Activated CD4-positive, alpha-beta T cell treated with anti-CD3 and anti-CD28 coated beads, Interleukin-2, amount 10 ng/mL, durations not matched to agents 24 days and 14 days (primary cell): ENCODE data around the gene LCTL. TPM values are rescaled to one million over a fixed set of nuclear protein-coding genes. Genes with fewer than 3 reads are reported as not detected.
"Not testable (repeated sequence)": the region's sequence is repeated elsewhere in the genome, so short reads cannot be mapped to it uniquely, and the experiment has no call there.

Source experiments
- DNase-seq: peaks from one replicate; pipeline ENCODE4 v3.0.0; 2022
- H3K27ac Mint-ChIP-seq: one replicate; pipeline ENCODE4 v1.8.0; 2022; ENCODE audit warnings: mild to moderate bottlenecking, mixed read lengths
- H3K27me3 Mint-ChIP-seq: one replicate; pipeline ENCODE4 v1.8.0; 2022; ENCODE audit warnings: mixed read lengths
- H3K36me3 Mint-ChIP-seq: one replicate; pipeline ENCODE4 v1.8.0; 2022; ENCODE audit warnings: low read depth, mild to moderate bottlenecking, mixed read lengths
- H3K4me1 Mint-ChIP-seq: one replicate; pipeline ENCODE4 v1.8.0; 2021; ENCODE audit warnings: mixed read lengths
- H3K4me3 Mint-ChIP-seq: one replicate; pipeline ENCODE4 v1.8.0; 2022; ENCODE audit warnings: mild to moderate bottlenecking, moderate library complexity, mixed read lengths
- H3K9me3 Mint-ChIP-seq: one replicate; pipeline ENCODE4 v1.8.0; 2021; ENCODE audit warnings: mixed read lengths
- intact Hi-C: fragments of 100-400 bp; cut with micrococcal nuclease; formaldehyde crosslinking; loops from one replicate; pipeline ENCODE4 v1.15.1; 2023
- total RNA-seq: library from RNA; stranded (reverse); gene quantifications from 2 replicates; pipeline ENCODE4 v1.2.3, GENCODE V29; 2022

Gene LCTL
- total RNA-seq, 1 donor from 2014 or later, result not detected

GRCh38 chr15:66508293-66508883, 57.4 kb downstream of the LCTL start:
- Mint-ChIP-seq H3K9me3 (no peaks in the 10 kb centered on the region), H3K4me3 (no peak overlapping the region), H3K27me3 (no peaks in the 10 kb centered on the region), H3K4me1 (peaks cover 26% of the 10 kb centered on the region), H3K36me3 (peaks cover 24% of the 10 kb centered on the region), H3K27ac (no peak overlapping the region)
- intact Hi-C loops, result loop anchor here (10.0 kb wide), 1 partner anchor 1766 kb away; the partner anchor contains the start of gene FEM1B
- no peak for DNase-seq

GRCh38 chr15:66505818-66506217, 60.0 kb downstream of the LCTL start:
- Mint-ChIP-seq H3K4me3 (peak overlapping the region; percentile 92), H3K4me1 (peaks cover 42% of the 10 kb centered on the region), H3K36me3 (peaks cover 49% of the 10 kb centered on the region), H3K27me3 (no peaks in the 10 kb centered on the region), H3K9me3 (no peaks in the 10 kb centered on the region), H3K27ac (peak overlapping the region; percentile 98)
- DNase-seq, result no peak
- intact Hi-C loops, result loop anchor here (1.0 to 10.0 kb wide), 4 partner anchors 119 to 1769 kb away; partner anchors contain the start of genes FEM1B, MAP2K1, SMAD6 and TIPIN

DNA sequence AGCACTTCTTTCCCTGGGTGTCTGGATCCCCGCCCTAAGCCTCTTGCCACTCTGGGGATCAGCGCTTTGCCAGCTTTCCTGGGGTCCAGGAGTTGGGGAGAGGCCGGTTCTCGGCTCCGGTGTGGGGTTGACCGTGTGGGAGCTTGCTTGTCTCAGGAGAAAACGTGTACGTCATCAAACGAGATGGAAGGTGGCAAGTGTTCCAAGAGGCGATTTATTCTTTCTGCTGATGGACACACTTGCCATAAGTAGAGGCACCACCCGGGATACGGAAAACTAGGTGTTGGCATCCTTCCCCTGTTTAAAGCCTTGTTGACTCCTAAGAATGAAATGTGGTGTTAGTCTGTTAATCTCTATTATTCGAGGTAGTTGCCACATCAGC, 60.4 kb downstream of the LCTL start:
- intact Hi-C loops, result loop anchor here (1.0 to 10.0 kb wide), 4 partner anchors 119 to 1769 kb away; partner anchors contain the start of genes FEM1B, MAP2K1, SMAD6 and TIPIN
- Mint-ChIP-seq H3K36me3 (peaks cover 50% of the 10 kb centered on the region), H3K4me1 (peaks cover 42% of the 10 kb centered on the region), H3K27ac (peak overlapping the region; percentile 98), H3K4me3 (peak overlapping the region; percentile 92), H3K27me3 (no peaks in the 10 kb centered on the region), H3K9me3 (no peaks in the 10 kb centered on the region)
- DNase-seq, result no peak

DNA sequence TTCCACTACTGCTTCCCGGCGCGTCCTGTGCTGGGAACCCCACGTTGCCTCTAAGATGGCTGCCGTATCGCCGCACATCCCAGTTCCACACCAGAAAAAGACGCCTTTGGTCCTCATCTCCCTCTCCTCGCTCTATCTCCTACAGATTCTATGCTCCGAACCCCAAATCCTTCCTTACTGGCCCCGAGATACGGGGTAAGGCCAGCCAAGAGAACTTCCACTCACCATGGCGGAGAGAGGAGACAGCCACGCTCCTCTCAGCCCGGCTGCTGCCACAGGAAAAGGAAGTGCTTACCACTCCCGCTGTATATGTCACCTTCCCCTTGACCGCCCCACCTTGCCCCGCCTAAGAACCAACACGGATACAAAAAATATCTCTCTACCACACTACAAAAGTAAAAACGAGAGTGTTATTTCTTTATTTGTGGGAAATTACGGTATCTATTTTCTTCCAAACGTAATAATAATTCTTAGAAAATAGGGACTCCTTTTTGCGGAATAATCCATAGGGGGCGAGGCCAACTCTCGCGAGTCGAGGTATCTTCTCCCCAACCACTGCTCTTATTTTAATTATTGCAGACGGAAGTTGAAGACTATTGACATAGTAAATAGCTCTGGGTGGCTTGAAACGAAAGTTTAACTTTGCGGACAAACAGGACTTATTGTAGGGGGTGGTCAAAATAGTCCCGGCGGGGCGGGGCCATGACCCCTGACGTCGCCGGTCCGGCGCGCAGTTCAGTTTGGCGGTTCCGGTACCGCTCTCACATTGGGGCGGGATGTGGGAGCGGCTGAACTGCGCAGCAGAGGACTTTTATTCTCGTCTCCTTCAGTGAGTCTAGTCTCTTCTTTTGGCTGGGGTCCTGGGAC, 61.0 kb downstream of the LCTL start, which contains the start of the genes RPL4 and ZWILCH:
Gene RPL4, minus strand, starts transcription at position 293 of the 867 bp plus-strand sequence. Its CDS starts 65 bp downstream, at position 228.
Gene ZWILCH, plus strand, starts transcription at position 764 of the 867 bp plus-strand sequence. Its CDS starts 13 bp downstream, at position 777.
- H3K4me1 Mint-ChIP-seq, result peaks cover 48% of the 10 kb centered on the region
- peak within 1 kb of the TSS; percentile 92 for H3K4me3 Mint-ChIP-seq
- peaks cover 56% of the 10 kb centered on the region for H3K36me3 Mint-ChIP-seq
- peak within 1 kb of the TSS; percentile 98 for H3K27ac Mint-ChIP-seq
- intact Hi-C loops, result loop anchor here (1.0 to 10.0 kb wide), 4 partner anchors 118 to 1770 kb away; partner anchors contain the start of genes FEM1B, MAP2K1, SMAD6 and TIPIN
- no peaks in the 10 kb centered on the region for H3K27me3 Mint-ChIP-seq
- no peaks in the 10 kb centered on the region for H3K9me3 Mint-ChIP-seq
- DNase-seq, result peak; percentile 95

GRCh38 chr15:66503780-66504562, 61.8 kb downstream of the LCTL start:
- intact Hi-C loops, result loop anchor here (2.0 to 10.0 kb wide), 3 partner anchors 117 to 1771 kb away; partner anchors contain the start of genes FEM1B, MAP2K1 and SMAD6
- Mint-ChIP-seq H3K27me3 (no peaks in the 10 kb centered on the region), H3K36me3 (peaks cover 62% of the 10 kb centered on the region), H3K4me3 (peak overlapping the region; percentile 92), H3K27ac (peak overlapping the region; percentile 98), H3K9me3 (no peaks in the 10 kb centered on the region), H3K4me1 (peaks cover 53% of the 10 kb centered on the region)
- no peak for DNase-seq

GRCh38 chr15:66503041-66503648, 62.7 kb downstream of the LCTL start:
- H3K4me3 Mint-ChIP-seq, result peak overlapping the region; percentile 92
- intact Hi-C loops, result loop anchor here (10.0 kb wide), 1 partner anchor 1772 kb away; the partner anchor contains the start of gene FEM1B
- peaks cover 68% of the 10 kb centered on the region for H3K36me3 Mint-ChIP-seq
- not testable (repeated sequence) for H3K9me3 Mint-ChIP-seq, DNase-seq, H3K27me3 Mint-ChIP-seq
- H3K4me1 Mint-ChIP-seq, result peaks cover 51% of the 10 kb centered on the region
- H3K27ac Mint-ChIP-seq, result peak overlapping the region; percentile 98

DNA sequence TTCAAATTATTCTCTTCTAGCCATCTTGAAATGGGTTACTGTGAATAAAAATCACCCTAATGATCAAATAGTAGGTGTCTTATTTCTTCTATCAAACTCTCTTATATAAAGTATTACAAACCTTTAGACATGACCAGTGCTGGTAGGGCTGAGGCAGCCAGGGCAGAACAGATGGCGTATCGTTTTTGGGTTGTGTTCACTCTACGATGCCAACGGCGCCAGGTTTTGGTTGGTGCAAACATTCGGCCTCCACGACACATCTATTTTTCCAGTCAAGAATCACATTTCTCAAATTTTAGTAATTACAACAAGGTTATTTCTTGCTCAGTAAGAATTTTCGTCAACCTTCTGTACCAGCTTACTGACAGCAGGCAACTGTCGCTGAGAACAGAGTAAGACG, 63.3 kb downstream of the LCTL start:
- H3K4me1 Mint-ChIP-seq, result peaks cover 52% of the 10 kb centered on the region
- peaks cover 74% of the 10 kb centered on the region for H3K36me3 Mint-ChIP-seq
- H3K4me3 Mint-ChIP-seq, result peak overlapping the region; percentile 92
- H3K27ac Mint-ChIP-seq, result peak overlapping the region; percentile 85
- no peak for DNase-seq
- H3K9me3 Mint-ChIP-seq, result no peaks in the 10 kb centered on the region
- intact Hi-C loops, result loop anchor here (10.0 kb wide), 1 partner anchor 1772 kb away; the partner anchor contains the start of gene FEM1B
- no peaks in the 10 kb centered on the region for H3K27me3 Mint-ChIP-seq

- peak overlapping the region; percentile 18 for H3K4me3 Mint-ChIP-seq
- peaks cover 44% of the 10 kb centered on the region for H3K4me1 Mint-ChIP-seq
- H3K36me3 Mint-ChIP-seq, result peaks cover 87% of the 10 kb centered on the region
- intact Hi-C loops, result loop anchor here (10.0 kb wide), 1 partner anchor 1774 kb away; the partner anchor contains the start of gene FEM1B
- not testable (repeated sequence) for DNase-seq, H3K9me3 Mint-ChIP-seq, H3K27me3 Mint-ChIP-seq
- peak overlapping the region; percentile 57 for H3K27ac Mint-ChIP-seq
These were observed 65.5 kb downstream of the LCTL start for GRCh38 chr15:66500346-66500745.

DNA sequence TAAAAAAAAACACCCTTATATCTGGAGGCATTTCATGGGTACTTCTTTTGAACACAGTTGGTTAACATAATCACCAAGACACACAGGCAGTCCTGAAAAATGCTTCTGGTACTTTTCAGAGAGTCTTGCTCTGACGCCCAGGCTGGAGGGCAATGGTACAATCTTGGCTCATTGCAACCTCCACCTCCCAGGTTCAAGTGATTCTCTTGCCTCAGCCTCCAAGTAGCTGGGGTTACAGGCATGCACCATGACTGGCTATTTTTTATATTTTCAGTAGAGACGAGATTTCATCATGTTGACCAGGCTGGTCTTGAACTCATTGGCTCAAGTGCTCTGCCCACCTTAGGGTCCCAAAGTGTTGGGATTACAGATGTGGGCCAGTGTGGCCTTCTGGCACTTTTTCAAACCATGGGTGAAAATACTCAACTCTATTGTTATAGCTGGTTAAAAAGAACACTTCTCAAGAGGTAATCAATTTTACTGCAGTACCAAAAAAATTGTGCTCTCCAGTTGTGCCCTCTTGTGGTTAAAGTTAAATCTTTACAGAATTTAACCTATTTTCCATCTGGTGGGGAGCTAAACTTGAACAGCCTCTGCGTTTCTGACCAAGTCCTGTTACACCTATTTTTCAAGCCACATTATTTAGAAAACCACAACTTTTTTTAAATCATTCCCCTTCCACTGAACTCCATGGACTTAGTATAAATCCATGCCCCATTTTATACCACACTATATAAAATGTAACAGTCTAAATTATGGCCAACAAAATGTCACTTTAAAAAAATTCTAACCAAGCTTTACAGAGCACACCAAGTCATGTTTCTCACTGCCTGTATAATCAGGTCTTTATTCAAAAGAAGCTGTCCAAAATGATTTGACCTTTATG, 67.1 kb downstream of the LCTL start:
- H3K4me1 Mint-ChIP-seq, result peaks cover 50% of the 10 kb centered on the region
- DNase-seq, result peak; percentile 69
- H3K27ac Mint-ChIP-seq, result peak overlapping the region; percentile 97
- peak overlapping the region; percentile 95 for H3K4me3 Mint-ChIP-seq
- peaks cover 89% of the 10 kb centered on the region for H3K36me3 Mint-ChIP-seq
- H3K27me3 Mint-ChIP-seq, result no peaks in the 10 kb centered on the region
- intact Hi-C loops, result no loop called here
- no peaks in the 10 kb centered on the region for H3K9me3 Mint-ChIP-seq
